NCI-H1092 (cell line): ENCODE measurements around the gene PI4KA.

Experiments used
- DNase-seq: peaks from one replicate; lab custom pipeline; 2025; lab: John Stamatoyannopoulos, UW

The PI4KA gene

GRCh38 chr22:20792966-20793728 is 65.5 kb downstream of the PI4KA start:
- DNase-seq = no peak

GRCh38 chr22:20792221-20792965 is 66.2 kb downstream of the PI4KA start:
- no peak for DNase-seq

DNA sequence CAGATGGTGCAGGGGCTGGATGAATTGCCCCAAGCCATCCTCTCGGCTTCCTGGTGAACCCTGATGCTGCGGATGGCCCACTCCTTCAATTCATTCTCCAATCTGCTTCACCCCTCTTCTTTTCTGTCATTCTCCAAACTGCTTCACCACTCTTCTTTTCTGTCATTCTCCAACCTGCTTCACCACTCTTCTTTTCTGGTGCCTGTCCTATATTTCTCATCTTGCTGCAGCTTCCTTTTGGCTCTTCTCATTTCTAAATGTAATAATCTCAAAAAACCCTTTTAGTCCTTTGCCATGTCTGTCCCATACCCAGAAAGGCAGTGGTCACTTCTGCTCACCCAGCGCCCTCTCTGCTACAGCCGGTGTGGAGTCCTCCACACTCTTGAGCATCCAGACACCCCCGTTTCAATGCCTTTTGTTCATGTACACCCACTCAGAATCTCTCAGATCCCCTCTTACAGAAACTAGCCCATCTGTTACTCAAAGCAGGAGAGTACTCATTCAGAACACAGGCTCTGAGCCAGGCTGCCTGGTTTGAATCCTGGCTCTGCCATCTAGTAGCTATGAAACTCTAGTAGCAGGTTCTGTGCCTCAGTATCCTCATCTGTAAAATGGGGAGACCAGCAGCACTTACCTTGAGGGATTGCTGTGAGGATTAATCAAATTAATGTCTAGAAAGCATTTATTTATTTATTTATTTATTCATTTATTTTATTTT is 69.8 kb downstream of the PI4KA start:
- no peak for DNase-seq

GRCh38 chr22:20787746-20788626 is 70.6 kb downstream of the PI4KA start:
- no peak for DNase-seq

DNA sequence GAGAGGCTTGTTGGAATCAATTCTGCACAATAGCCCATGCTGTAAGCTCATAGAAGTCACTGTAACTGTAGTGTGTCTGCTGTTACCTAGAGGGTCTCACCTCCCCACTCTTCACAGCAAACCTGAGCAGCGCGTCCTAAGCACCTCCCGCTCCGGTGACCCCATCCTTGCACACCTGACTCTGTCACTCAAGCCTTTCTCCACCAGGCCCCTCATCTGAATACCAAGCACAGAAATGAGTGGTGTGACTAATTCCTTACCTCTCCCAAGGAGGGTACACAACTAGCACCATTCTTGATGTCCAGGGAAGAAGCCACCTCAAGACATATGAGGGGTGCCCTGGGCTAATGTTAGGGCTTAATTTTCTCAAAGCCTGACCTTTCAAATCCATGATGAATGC is 71.4 kb downstream of the PI4KA start:
- no peak for DNase-seq

GRCh38 chr22:20786536-20786979 is 72.1 kb downstream of the PI4KA start:
- no peak for DNase-seq

DNA sequence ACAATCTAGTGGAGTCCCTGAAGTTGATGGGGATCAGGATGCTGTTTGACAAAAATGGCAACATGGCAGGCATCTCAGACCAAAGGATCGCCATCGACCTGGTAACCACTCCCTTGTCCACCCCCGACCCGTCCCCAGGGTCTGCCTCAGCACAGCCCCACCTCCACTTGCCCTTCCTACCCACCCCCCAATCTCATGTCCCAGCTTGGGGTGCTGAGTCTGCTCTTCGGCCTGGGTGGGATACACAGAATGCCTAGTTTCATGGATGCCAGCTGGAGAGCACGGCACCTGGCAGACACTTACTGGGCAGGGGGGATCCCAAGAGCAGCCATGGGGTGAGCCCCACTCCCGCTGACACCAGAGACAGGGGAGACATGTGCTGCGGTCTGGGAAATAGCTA is 72.6 kb downstream of the PI4KA start:
- DNase-seq = no peak

DNA sequence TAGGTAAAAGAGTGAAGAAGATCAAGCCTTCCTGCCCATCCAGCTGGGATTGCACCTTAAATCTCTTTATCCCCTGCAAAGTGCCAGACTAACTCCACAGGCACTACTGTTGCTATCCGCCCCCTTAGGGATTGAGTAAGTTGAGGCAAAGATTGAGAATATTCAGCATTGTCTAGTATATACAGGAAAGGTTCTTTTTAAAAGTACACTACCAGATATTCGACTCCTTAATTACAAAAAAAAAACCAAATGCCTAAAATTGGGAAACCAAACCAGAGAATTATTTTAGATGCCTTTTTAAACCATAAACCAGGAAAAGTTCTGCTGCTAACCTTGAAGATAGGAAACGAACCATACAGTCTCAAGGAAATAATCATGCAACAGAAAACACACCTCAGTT is 73.2 kb downstream of the PI4KA start:
- no peak for DNase-seq

DNA sequence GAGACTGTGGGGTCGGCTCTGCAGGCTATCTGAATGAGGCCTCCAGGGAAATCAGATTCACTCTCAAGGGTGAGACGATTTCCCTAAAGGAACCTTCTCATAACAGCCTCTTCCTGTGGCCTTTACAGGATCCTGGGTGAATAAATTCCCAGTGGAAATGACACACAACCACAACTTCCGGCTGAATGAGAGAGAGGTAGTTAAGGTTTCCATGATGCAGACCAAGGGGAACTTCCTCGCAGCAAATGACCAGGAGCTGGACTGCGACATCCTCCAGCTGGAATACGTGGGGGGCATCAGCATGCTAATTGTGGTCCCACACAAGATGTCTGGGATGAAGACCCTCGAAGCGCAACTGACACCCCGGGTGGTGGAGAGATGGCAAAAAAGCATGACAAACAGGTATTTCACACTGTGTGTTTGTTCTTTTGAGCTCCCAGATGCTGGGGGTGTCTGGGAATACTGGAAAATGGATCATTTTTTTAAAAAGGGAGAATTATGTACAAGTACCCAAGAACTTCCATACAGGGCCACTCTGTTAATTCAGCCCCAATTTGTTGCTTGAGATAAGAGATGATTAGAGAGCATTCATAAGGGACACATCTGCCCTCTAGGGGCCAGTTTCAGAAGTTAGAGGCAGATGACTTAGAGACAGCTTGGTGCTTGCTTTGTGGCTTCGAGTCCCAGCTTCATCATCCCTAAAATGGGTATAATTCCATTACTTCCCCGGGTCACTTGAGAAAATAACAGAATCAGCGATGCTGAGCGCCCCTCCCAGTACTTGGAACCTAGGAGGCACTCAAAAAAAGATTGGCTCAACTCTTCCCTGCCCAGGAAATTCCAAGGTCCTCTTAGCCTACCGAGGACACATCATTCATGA is 74.5 kb downstream of the PI4KA start:
- peak; percentile 60 for DNase-seq

- DNase-seq = no peak
Observed at GRCh38 chr22:20783300-20783673, 75.3 kb downstream of the PI4KA start.

GRCh38 chr22:20782596-20783299 is 75.9 kb downstream of the PI4KA start:
- no peak for DNase-seq

GRCh38 chr22:20782083-20782482 is 76.5 kb downstream of the PI4KA start:
- no peak for DNase-seq

GRCh38 chr22:20781272-20781990 is 77.2 kb downstream of the PI4KA start:
- peak; percentile 59 for DNase-seq

DNA sequence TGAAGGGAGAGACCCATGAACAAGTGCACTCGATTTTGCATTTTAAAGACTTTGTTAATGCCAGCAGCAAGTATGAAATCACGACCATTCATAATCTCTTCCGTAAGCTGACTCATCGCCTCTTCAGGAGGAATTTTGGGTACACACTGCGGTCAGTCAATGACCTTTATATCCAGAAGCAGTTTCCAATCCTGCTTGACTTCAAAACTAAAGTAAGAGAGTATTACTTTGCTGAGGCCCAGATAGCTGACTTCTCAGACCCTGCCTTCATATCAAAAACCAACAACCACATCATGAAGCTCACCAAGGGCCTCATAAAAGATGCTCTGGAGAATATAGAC is 78.8 kb downstream of the PI4KA start:
- DNase-seq = no peak

DNA sequence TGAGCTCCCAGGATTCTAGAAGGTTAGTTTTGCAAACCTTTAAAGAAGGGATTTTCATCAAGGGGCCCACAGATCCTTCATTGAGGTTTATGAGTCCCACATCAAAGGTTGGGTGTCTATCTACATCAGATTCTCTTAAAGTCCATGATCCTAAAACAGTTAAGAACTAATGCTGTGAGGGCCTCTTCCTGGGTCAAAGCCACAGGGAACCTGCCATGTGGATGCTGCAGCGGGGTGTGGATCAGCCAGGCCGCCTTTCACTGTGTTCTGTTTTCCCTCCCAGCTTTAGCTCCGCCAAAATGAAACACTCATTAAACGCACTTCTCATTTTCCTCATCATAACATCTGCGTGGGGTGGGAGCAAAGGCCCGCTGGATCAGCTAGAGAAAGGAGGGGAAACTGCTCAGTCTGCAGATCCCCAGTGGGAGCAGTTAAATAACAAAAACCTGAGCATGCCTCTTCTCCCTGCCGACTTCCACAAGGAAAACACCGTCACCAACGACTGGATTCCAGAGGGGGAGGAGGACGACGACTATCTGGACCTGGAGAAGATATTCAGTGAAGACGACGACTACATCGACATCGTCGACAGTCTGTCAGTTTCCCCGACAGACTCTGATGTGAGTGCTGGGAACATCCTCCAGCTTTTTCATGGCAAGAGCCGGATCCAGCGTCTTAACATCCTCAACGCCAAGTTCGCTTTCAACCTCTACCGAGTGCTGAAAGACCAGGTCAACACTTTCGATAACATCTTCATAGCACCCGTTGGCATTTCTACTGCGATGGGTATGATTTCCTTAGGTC is 79.4 kb downstream of the PI4KA start:
- no peak for DNase-seq

DNA sequence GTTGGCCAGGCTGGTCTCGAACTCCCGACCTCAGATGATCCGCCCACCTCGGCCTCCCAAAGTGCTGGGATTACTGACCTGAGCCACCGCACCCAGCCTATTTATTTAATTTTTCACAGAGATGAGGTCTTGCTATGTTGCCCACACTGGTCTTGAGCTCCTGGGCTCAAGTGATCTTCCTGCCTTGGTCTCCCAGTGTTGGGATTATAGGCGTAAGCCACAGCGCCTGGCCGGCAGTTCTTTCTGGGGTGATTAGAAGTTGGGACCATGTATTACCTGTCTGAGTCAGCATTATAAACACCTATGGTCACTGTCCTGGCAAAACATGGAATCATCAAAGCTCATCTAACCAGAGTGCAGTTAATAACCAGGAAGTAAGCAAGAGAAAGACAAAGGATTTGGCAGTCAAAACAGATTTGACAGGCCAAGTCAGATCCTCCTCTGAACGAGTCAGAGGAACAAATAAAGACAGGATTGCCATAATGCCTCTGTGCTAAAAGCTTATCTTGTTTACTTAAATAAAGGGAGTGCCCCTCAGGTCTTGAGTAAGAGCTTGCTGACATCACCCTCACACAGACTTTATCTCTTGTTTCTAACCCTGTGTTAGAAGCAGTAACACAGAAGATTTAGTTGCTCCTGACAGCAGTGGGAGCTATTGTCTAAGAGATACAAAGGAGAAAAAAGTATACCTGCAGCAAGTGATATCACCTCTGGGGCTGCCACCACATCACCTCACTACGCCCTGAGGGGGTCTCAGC is 81.0 kb downstream of the PI4KA start:
- DNase-seq = no peak

DNA sequence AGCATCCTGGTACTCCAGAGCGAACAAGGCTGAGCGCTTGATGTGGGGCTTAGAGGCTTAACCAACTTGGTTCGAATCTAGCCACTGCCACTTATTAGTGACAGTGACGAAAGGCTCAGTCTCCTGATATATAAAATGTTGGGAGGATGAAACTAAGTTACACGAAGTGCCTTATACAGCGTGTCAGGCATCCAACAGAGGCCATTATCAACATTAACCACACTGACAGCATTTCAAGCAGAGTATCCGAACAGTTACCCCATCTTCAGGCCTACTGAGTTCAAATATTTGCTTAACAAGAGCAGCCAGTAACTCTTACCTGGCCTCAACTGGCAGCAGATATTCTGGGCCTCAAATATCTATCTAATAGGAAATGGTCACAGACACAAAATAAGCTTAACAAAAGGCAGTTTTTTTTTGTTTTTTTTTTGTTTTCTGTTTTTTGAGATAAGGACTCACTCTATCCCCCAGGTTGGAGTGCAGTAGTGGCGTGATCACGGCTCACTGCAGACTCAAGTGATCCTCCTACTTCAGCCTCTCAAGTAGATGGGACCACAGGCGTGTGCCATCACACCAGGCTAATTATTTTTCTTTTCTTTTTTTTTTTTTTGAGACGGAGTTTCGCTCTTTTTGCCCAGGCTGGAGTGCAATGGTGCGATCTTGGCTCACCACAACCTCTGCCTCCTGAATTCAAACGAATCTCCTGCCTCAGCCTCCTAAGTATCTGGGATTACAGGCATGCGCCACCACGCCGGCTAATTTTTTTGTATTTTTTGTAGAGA is 81.8 kb downstream of the PI4KA start:
- no peak for DNase-seq
